ENCODE data around the gene RETREG3.

The RETREG3 gene

DNA sequence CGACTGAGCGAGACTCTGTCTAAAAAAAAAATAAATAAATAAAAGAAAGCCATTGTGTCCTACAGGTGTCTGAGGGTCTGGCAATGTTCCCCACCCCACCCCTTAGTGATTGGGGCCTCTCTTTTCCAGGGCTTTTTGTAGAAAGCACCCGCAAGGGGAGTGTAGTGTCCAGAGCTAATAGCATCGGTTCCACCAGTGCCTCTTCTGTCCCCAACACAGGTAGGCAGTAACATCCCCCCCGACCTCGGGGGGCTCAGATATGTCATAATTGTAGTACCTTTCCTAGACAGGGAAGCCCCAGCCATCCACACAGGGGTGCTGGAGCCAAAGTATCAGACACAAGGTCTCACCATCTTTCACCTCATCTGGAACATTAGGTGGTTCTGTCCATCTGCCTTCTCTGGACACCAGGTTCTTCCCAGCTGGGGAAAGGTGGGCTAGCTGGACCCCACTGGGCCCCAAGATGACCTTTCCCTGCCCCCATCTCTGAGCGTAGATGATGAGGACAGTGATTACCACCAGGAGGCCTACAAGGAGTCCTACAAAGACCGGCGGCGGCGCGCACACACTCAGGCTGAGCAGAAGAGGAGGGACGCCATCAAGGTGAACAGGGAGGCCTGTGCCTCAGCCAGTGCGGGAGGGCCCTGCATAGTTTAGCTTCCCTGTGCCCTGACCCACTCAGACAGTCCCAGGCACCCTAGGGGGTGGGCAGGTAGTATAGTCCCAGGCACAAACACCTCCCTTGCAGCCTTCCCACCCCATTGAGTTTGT lies 40.6 kb downstream of the RETREG3 start:
- Histone ChIP-seq H3K9me3 (ENCODE audit: control insufficient read depth, low read length) (no peaks in the 10 kb centered on the region), H3K4me3 (ENCODE audit: extremely low read depth, insufficient read depth, low read length, poor library complexity, severe bottlenecking) (no peak overlapping the region), H3K27ac (ENCODE audit: low read depth, low read length, severe bottlenecking) (no peak overlapping the region), H3K4me1 (ENCODE audit: control insufficient read depth, insufficient read depth, low read length, poor library complexity, severe bottlenecking) (peaks cover 15% of the 10 kb centered on the region), H3K36me3 (ENCODE audit: control insufficient read depth, insufficient read depth, low read length) (peaks cover 83% of the 10 kb centered on the region)
- WGBS, 2 experiments (ENCODE audit: insufficient coverage in 2 of 2) = 88 to 89% methylated on average over 10 to 12 of the region's 14 CpGs

DNA sequence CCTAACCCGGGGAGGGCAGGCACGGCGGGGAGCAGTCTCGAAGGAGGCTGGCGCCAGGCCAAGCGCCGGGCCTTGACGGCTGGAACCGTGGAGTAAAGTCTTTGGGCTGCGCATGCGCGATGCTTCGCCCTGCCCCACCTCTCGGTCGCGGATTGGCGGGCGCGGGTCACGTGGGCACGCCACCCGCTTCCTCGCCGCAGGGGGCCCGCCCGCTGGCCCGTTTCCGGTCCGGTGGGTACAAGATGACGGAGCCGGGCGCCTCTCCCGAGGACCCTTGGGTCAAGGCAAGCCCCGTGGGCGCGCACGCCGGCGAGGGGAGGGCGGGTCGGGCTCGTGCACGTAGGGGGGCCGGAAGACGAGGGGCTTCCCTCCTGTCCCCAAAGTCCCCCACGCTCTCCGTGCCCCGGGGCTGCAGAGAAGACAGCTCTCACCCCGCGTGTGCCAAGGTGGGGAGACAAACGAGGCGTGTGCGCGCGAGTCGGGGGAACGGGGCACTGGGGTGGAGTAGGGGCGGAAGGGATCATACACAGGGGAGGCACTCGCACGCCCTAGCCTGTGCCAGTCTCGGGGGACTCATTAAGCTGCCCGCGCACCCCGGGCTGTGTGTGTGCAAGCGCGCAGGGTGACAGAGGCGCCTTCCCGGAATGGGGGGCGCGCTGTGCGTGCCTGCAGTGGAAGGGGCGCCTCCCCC lies 42.1 kb downstream of the RETREG3 start, which contains the start of gene MLX:
Gene MLX, plus strand, starts transcription at position 218 of the 691 bp plus-strand sequence. Its CDS starts 25 bp downstream, at position 243.
- whole genome bisulfite sequencing, 2 experiments (ENCODE audit: insufficient coverage in 2 of 2) = 1 to 2% methylated on average over 40 to 60 of the region's 72 CpGs
- H3K36me3 ChIP-seq (ENCODE audit: control insufficient read depth, insufficient read depth, low read length) = peaks cover 71% of the 10 kb centered on the region

DNA sequence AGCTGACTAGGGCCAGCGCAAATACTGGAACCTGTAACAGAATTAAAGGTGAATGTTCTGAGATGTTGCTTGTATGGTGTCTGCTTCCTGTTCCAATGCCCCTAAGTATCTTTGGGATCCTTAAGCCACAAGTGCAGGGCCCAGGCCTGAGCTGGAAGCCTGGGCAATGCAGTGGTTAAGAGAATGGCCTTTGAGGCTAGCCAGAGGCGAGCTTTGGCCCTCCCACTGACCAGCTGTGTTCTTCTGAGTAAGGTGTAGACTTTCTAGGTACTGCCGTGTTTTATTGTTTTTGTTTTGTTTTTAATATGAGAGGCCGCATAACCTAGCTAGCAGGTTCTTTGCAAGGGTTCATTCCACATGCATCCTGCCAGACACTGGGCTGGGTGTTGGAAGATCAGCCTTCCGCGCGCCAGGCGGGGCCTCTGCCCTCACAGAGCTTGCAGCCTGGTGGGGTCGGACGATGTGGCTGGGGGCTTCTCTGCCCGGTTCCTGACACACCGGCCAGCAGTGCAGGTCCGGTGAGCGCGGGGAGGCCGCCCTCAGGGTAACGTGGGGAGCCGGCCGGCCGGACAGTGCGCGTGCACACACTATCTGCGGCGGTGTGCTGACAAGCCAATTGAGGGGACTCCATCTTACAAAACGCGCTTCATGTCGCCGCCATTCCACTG lies 42.8 kb downstream of the RETREG3 start:
- Histone ChIP-seq H3K27ac (ENCODE audit: low read depth, low read length, severe bottlenecking) (peak overlapping the region; percentile 69), H3K4me1 (ENCODE audit: control insufficient read depth, insufficient read depth, low read length, poor library complexity, severe bottlenecking) (peaks cover 19% of the 10 kb centered on the region), H3K9me3 (ENCODE audit: control insufficient read depth, low read length) (no peaks in the 10 kb centered on the region), H3K4me3 (ENCODE audit: extremely low read depth, insufficient read depth, low read length, poor library complexity, severe bottlenecking) (peak overlapping the region; percentile 83), H3K36me3 (ENCODE audit: control insufficient read depth, insufficient read depth, low read length) (peaks cover 64% of the 10 kb centered on the region)
- 56 to 67% methylated on average over 19 to 27 of the region's 28 CpGs for WGBS, 2 experiments (ENCODE audit: insufficient coverage in 2 of 2)

More for the DNA sequence above, 42.1 kb downstream of the RETREG3 start, which contains the start of gene MLX:
- H3K27ac ChIP-seq (ENCODE audit: low read depth, low read length, severe bottlenecking) = peak within 1 kb of the TSS; percentile 69
- peaks cover 21% of the 10 kb centered on the region for H3K4me1 ChIP-seq (ENCODE audit: control insufficient read depth, insufficient read depth, low read length, poor library complexity, severe bottlenecking)
- H3K9me3 ChIP-seq (ENCODE audit: control insufficient read depth, low read length) = no peaks in the 10 kb centered on the region
- peak within 1 kb of the TSS; percentile 83 for H3K4me3 ChIP-seq (ENCODE audit: extremely low read depth, insufficient read depth, low read length, poor library complexity, severe bottlenecking)

DNA sequence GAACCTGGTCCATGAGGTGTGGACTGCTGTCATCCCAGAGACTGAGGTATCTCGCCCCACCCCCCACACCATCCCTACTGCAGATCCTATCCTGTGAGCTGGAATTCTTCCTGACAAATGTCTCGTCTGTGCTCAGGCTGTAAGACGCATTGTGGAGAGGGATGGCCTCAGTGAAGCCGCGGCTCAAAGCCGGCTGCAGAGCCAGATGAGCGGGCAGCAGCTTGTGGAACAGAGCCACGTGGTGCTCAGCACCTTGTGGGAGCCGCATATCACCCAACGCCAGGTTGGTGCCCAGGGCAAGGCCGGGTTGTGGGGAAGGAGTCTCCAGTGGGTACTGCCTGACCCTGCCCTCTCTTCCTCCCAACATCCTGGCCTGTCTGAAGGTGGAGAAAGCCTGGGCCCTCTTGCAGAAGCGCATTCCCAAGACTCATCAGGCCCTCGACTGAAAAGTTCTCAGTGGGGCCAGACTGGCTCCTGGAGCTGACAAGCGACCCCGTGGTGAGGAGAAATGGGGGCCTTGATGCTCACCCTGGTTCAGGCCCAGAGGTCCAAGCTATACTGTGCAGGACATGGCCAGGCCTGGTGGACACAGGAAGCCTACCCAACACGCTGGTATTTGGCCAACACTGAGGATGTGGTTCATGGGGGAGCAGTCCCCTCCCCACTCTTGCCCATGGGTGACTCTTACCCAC lies 43.5 kb downstream of the RETREG3 start:
- H3K36me3 ChIP-seq (ENCODE audit: control insufficient read depth, insufficient read depth, low read length) = peaks cover 58% of the 10 kb centered on the region
- peaks cover 19% of the 10 kb centered on the region for H3K4me1 ChIP-seq (ENCODE audit: control insufficient read depth, insufficient read depth, low read length, poor library complexity, severe bottlenecking)
- 91 to 98% methylated on average over 12 of the region's 16 CpGs for WGBS, 2 experiments (ENCODE audit: insufficient coverage in 2 of 2)
- H3K9me3 ChIP-seq (ENCODE audit: control insufficient read depth, low read length) = no peaks in the 10 kb centered on the region
- H3K27ac ChIP-seq (ENCODE audit: low read depth, low read length, severe bottlenecking) = no peak overlapping the region
- H3K4me3 ChIP-seq (ENCODE audit: extremely low read depth, insufficient read depth, low read length, poor library complexity, severe bottlenecking) = no peak overlapping the region

DNA sequence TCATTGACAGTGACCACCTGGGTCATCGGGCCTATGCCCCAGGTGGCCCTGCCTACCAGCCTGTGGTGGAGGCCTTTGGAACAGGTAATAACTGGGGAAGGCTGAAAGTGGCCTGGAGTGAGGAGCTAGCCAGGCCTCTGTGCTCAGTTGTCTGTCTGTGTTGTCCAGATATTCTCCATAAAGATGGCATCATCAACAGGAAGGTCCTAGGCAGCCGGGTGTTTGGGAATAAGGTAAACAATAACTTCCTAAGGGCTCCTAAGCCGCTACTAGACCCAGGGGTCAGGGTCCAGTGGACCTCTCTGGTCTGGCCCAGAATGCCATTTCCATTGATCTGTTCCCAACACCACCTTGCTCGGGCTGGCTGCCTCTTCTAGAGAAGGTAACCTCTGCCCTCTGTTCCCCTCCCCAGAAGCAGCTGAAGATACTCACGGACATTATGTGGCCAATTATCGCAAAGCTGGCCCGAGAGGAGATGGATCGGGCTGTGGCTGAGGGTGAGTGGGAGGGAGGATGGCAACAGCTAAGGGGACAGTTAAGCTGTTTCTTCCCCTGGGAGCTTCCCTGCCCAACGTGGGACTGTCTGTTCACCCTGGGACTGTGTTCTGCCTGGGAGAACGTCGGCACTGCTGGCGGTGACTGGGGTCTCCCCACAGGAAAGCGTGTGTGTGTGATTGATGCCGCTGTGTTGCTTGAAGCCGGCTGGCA lies 44.2 kb downstream of the RETREG3 start:
- H3K4me1 ChIP-seq (ENCODE audit: control insufficient read depth, insufficient read depth, low read length, poor library complexity, severe bottlenecking) = peaks cover 19% of the 10 kb centered on the region
- WGBS, 2 experiments (ENCODE audit: insufficient coverage in 2 of 2) = 96 to 99% methylated on average over 9 to 14 of the region's 15 CpGs
- peaks cover 51% of the 10 kb centered on the region for H3K36me3 ChIP-seq (ENCODE audit: control insufficient read depth, insufficient read depth, low read length)
- no peaks in the 10 kb centered on the region for H3K9me3 ChIP-seq (ENCODE audit: control insufficient read depth, low read length)
- no peak overlapping the region for H3K27ac ChIP-seq (ENCODE audit: low read depth, low read length, severe bottlenecking)
- no peak overlapping the region for H3K4me3 ChIP-seq (ENCODE audit: extremely low read depth, insufficient read depth, low read length, poor library complexity, severe bottlenecking)

DNA sequence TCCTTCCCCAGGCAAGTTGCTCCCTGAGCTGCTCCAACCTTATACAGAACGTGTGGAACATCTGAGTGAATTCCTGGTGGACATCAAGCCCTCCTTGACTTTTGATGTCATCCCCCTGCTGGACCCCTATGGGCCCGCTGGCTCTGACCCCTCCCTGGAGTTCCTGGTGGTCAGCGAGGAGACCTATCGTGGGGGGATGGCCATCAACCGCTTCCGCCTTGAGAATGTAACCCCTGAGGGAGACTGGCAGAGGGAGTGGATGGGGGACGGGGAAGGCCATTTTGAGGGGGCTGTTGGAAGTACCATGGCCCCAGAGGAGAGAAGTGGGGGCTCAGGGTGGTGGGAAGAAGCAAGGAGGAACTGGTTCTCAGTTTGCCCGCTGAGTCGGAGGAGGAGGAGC lies 45.2 kb downstream of the RETREG3 start:
- no peak overlapping the region for H3K4me3 ChIP-seq (ENCODE audit: extremely low read depth, insufficient read depth, low read length, poor library complexity, severe bottlenecking)
- peaks cover 41% of the 10 kb centered on the region for H3K36me3 ChIP-seq (ENCODE audit: control insufficient read depth, insufficient read depth, low read length)
- no peak overlapping the region for H3K27ac ChIP-seq (ENCODE audit: low read depth, low read length, severe bottlenecking)
- 88 to 98% methylated on average over 5 to 7 of the region's 9 CpGs for WGBS, 2 experiments (ENCODE audit: insufficient coverage in 2 of 2)
- peaks cover 19% of the 10 kb centered on the region for H3K4me1 ChIP-seq (ENCODE audit: control insufficient read depth, insufficient read depth, low read length, poor library complexity, severe bottlenecking)
- no peaks in the 10 kb centered on the region for H3K9me3 ChIP-seq (ENCODE audit: control insufficient read depth, low read length)

DNA sequence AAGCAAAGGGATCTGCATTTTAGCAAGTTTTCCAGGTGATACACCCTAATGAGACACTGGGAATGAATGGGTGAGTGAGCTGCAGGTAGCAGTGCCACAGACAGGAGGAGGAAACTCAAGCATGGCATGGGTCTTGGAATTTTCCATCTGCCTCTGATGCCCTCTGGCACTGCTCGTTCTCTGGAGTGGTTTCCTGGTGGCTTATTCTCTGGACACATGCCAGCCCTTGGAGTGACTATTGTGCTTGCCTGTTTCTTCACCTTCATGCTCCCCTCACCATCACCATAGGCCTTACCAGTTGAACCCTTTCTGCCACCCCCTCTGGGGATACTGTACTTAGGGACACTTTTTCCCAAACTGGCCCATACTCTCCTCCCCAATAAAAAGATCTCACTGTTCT lies 45.6 kb downstream of the RETREG3 start:
- Histone ChIP-seq H3K4me3 (ENCODE audit: extremely low read depth, insufficient read depth, low read length, poor library complexity, severe bottlenecking) (peak overlapping the region; percentile 87), H3K36me3 (ENCODE audit: control insufficient read depth, insufficient read depth, low read length) (peaks cover 37% of the 10 kb centered on the region), H3K9me3 (ENCODE audit: control insufficient read depth, low read length) (no peaks in the 10 kb centered on the region), H3K4me1 (ENCODE audit: control insufficient read depth, insufficient read depth, low read length, poor library complexity, severe bottlenecking) (peaks cover 19% of the 10 kb centered on the region), H3K27ac (ENCODE audit: low read depth, low read length, severe bottlenecking) (no peak overlapping the region)
- WGBS, 2 experiments (ENCODE audit: insufficient coverage in 2 of 2) = 86 to 100% methylated on average over 1 of the region's 1 CpG

DNA sequence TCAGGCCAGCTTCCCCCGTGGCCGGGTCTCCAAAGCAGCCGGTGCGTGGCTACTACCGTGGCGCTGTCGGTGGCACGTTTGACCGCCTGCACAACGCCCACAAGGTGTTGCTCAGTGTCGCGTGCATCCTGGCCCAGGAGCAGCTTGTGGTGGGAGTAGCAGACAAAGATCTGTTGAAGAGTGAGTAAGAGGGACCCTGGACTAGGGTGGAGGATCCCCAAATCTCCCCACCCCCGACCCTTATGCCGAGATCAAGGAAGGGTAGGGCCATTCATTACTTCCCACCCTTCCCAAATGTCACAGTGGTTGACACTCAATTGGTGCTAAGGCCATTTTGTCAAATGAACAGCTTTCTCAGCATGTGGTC lies 46.0 kb downstream of the RETREG3 start:
- Histone ChIP-seq H3K4me3 (ENCODE audit: extremely low read depth, insufficient read depth, low read length, poor library complexity, severe bottlenecking) (peak overlapping the region; percentile 87), H3K27ac (ENCODE audit: low read depth, low read length, severe bottlenecking) (no peak overlapping the region), H3K4me1 (ENCODE audit: control insufficient read depth, insufficient read depth, low read length, poor library complexity, severe bottlenecking) (peaks cover 19% of the 10 kb centered on the region), H3K36me3 (ENCODE audit: control insufficient read depth, insufficient read depth, low read length) (peaks cover 33% of the 10 kb centered on the region), H3K9me3 (ENCODE audit: control insufficient read depth, low read length) (no peaks in the 10 kb centered on the region)
- 89 to 94% methylated on average over 11 to 13 of the region's 14 CpGs for WGBS, 2 experiments (ENCODE audit: insufficient coverage in 2 of 2)

DNA sequence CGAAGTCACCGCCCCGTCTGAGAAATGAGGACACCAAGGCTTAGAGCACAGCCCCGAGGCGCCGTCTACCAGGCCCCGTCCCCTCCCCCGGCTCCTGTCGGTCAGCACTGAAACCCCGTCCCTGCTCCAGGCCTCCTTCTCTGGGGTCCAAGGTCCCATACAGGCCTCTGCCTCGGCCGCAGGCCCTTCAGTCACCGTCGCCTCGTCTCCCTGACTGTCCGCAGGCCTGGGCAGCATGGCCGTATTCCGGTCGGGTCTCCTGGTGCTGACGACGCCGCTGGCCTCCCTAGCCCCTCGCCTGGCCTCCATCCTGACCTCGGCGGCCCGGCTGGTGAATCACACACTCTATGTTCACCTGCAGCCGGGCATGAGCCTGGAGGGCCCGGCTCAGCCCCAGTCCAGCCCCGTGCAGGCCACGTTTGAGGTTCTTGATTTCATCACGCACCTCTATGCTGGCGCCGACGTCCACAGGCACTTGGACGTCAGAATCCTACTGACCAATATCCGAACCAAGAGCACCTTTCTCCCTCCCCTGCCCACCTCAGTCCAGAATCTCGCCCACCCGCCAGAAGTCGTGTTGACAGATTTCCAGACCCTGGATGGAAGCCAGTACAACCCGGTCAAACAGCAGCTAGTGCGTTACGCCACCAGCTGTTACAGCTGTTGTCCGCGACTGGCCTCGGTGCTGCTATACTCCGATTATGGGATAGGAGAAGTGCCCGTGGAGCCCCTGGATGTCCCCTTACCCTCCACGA lies 46.6 kb downstream of the RETREG3 start:
- peak overlapping the region; percentile 71 for H3K27ac ChIP-seq (ENCODE audit: low read depth, low read length, severe bottlenecking)
- no peaks in the 10 kb centered on the region for H3K9me3 ChIP-seq (ENCODE audit: control insufficient read depth, low read length)
- peaks cover 33% of the 10 kb centered on the region for H3K36me3 ChIP-seq (ENCODE audit: control insufficient read depth, insufficient read depth, low read length)
- H3K4me1 ChIP-seq (ENCODE audit: control insufficient read depth, insufficient read depth, low read length, poor library complexity, severe bottlenecking) = peaks cover 19% of the 10 kb centered on the region
- WGBS, 2 experiments (ENCODE audit: insufficient coverage in 2 of 2) = 24 to 26% methylated on average over 44 to 48 of the region's 48 CpGs
- peak overlapping the region; percentile 87 for H3K4me3 ChIP-seq (ENCODE audit: extremely low read depth, insufficient read depth, low read length, poor library complexity, severe bottlenecking)
